ENCODE measurements around the gene PA2G4.

The PA2G4 gene

DNA sequence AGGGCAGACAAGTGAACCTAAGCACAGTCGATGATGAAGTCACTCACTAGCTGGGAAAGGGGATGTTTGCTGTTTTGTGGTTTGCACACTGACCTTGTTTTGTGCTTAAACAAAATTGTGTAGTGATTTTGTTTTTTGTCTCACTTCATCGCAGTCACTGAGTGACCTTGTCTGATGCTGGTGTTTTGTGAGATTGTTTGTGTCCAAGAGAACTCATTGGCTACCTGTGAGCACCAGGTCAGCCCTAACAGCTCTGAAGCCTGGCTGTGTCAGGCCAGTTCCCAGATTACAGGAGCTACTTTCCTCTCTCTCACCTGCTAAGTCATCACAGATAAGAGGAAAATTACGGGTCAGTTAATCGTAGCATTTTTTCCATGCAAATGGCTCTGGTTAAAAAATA lies 19.8 kb downstream of the PA2G4 start:
- no peak for DNase-seq (ENCODE audit: low read depth in 2 of 2)

DNA sequence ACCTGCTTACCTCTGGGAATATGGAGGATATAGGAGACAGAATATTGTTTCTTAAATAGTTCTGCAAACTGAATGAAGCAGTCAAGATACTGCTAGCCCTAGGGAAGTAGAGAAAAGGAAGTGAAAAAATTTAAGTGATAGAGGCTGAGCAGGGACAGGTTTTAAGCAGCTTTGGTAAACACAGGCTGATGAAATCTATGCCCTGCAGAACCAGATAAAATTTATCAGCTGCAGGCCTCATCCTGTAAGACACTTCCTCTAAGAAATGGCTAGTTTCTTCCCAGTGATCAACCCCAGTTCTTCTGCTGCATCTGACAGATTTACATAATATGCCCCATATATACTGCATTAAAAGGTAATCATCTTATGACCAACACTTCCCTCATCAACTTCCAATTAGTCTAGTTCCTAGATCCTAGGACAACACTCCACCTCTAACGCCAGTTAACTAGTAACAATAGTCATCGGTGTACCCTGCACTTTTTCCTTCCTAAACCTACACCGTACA lies 22.4 kb downstream of the PA2G4 start:
- no peak for DNase-seq (ENCODE audit: low read depth in 2 of 2)

- no peak for DNase-seq (ENCODE audit: low read depth in 2 of 2)
Measured at GRCh38 chr12:56127485-56127887, 23.1 kb downstream of the PA2G4 start.

DNA sequence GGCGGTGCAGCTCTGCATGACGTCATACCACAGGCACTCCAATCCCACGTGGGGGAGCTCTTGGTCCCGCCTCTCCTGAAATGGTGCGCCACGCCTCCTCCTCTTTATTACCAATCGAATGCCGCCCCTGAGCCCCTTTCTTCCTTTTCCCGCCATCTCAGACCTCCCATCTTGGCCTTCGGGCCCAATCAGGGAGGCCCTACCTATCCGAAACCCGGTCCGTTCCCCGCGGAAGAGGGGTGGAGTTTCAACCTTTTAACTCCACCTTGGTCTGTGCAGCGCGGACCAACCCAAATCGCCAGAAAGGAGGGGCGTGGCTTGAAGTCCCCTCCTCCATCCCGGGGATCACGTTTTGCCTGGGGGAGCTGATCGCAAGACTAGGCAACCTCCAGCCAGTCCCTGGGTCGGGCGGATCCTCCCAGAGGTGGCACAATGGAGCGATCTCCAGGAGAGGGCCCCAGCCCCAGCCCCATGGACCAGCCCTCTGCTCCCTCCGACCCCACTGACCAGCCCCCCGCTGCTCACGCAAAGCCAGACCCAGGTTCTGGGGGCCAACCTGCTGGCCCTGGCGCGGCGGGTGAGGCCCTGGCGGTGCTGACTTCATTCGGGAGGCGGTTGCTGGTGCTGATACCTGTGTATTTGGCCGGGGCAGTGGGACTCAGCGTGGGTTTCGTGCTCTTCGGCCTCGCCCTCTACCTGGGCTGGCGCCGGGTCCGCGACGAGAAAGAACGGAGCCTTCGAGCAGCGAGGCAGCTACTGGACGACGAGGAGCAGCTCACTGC lies 23.7 kb downstream of the PA2G4 start, which contains the start of gene ESYT1:
TSS of gene ESYT1 (plus strand) at position 380 of the 782 bp plus-strand sequence. CDS start at position 433, 53 bp downstream.
- DNase-seq (ENCODE audit: low read depth in 2 of 2), result peak; percentile 77 to 97

- no peak for DNase-seq (ENCODE audit: low read depth in 2 of 2)
Measured at GRCh38 chr12:56128670-56129205, 24.4 kb downstream of the PA2G4 start.

DNA sequence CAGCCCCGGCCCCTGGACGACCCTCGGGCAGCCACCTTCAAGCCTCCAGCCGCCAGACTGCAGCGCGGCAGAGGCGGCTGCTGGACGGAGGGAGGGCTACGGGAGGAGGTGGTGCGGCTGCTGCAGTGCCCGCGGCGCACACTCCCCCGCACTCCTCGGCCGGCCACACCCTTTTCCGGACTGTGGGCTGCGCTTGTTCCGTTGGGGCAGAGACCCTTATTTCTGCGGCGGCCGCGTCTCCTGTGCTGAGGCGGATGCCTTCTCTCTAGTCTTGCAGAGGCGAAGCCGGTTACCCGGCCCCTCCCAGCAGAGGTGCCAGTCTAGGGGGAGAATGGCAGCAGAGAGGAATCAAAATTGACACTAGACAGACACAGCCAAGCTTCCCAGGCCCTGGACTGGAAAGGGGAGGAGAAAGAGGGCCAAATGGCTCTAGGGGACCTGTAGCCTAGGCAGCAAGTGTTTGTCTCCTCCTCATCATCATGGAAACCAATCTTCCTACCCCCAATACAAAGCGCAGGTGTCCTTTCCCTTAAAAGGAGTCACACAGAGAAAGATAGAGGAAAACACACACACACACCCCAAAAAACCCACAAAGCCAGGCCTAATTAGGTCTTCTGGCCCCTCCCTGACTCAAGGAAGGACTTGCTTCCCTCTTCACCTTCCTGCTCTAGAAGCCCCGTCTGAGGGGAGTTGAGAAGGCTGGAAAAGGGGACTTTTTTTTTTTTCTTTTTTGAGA lies 25.0 kb downstream of the PA2G4 start:
- DNase-seq (ENCODE audit: low read depth in 2 of 2), result peak; percentile 19 to 58

- no peak for DNase-seq (ENCODE audit: low read depth in 2 of 2)
Measured at GRCh38 chr12:56129942-56130495, 25.7 kb downstream of the PA2G4 start.

- no peak for DNase-seq (ENCODE audit: low read depth in 2 of 2)
Measured at GRCh38 chr12:56130876-56131275, 26.5 kb downstream of the PA2G4 start.

DNA sequence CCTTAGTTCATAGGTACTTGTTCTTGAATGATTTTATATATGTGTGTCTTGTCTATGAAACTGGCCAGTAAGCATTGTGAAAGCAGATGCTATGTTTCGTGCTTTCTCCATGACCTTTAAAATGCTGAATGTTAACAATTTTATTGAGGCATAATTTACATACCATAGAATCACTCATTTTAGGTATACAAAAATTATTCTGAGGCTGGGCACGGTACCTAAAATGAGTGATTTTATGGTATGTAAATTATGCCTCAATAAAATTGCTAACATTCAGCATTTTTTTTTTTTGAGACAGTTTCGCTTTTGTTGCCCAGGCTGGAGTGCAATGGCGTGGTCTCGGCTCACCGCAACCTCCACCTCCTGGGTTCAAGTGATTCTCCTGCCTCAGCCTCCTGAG lies 30.5 kb downstream of the PA2G4 start:
- no peak for DNase-seq (ENCODE audit: low read depth in 2 of 2)

DNA sequence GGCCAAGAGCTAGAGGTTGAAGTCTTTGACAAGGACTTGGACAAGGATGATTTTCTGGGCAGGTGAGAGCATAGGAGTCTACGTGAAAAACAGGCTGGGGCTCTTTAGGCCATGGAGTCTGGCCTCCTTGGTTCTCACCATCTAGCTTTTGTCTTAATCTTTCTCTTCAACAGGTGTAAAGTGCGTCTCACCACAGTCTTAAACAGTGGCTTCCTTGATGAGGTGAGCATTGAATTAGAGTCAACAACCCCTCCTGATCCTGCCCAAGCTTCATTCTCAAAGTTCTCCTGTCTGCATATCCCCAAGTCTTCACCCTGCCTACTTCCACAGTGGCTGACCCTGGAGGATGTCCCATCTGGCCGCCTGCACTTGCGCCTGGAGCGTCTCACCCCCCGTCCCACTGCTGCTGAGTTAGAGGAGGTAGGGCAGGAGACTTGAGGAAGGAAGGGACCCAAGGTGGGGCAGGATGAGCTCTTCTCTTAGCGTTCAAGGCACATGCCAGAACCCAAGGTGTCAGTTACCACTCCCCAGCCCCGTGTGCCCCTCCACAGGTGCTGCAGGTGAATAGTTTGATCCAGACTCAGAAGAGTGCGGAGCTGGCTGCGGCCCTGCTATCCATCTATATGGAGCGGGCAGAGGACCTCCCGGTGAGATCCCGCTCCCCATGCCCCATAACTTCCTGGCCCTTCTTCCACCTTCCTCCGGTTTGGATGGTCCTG lies 33.7 kb downstream of the PA2G4 start:
- no peak for DNase-seq (ENCODE audit: low read depth in 2 of 2)

- no peak for DNase-seq (ENCODE audit: low read depth in 2 of 2)
Measured at GRCh38 chr12:56141946-56142784, 37.8 kb downstream of the PA2G4 start.

DNA sequence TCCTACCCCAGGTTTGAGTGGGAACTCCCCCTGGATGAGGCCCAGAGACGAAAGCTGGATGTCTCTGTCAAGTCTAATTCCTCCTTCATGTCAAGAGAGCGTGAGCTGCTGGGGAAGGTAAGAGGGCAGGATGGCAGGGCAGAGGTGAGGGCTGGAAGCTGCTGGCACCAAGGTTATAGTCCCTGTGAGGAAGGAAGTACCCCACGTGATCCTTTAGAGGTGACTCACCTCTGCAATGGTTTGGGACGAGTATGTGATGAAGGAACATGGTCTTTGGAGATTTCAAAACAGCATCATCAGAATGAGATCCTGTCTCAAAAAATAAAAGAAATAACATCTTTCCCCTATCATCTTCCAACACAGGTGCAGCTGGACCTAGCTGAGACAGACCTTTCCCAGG lies 38.9 kb downstream of the PA2G4 start:
- DNase-seq (ENCODE audit: low read depth in 2 of 2), result no peak

DNA sequence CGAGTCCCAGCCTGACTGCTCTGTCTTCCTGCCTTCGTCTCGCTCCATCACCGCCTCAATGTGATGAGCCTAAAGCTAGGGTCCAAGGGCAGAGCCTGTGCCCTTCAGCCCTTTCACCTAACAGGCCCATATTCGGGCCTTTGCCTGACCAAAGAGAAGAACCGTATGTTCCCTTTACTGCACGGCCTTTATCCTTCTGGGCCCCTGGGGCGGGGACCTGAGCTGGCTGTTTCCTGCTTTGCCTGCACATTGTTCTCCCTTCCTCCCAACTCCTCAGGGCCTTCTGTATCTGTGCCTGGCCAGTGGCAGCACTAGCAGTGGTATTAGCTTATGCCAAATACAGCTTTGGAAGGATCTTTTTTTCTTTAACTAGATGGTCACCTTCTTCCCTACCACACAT lies 39.5 kb downstream of the PA2G4 start:
- DNase-seq (ENCODE audit: low read depth in 2 of 2), result no peak

GRCh38 chr12:56145217-56145616 lies 40.9 kb downstream of the PA2G4 start:
- no peak for DNase-seq (ENCODE audit: low read depth in 2 of 2)

DNA sequence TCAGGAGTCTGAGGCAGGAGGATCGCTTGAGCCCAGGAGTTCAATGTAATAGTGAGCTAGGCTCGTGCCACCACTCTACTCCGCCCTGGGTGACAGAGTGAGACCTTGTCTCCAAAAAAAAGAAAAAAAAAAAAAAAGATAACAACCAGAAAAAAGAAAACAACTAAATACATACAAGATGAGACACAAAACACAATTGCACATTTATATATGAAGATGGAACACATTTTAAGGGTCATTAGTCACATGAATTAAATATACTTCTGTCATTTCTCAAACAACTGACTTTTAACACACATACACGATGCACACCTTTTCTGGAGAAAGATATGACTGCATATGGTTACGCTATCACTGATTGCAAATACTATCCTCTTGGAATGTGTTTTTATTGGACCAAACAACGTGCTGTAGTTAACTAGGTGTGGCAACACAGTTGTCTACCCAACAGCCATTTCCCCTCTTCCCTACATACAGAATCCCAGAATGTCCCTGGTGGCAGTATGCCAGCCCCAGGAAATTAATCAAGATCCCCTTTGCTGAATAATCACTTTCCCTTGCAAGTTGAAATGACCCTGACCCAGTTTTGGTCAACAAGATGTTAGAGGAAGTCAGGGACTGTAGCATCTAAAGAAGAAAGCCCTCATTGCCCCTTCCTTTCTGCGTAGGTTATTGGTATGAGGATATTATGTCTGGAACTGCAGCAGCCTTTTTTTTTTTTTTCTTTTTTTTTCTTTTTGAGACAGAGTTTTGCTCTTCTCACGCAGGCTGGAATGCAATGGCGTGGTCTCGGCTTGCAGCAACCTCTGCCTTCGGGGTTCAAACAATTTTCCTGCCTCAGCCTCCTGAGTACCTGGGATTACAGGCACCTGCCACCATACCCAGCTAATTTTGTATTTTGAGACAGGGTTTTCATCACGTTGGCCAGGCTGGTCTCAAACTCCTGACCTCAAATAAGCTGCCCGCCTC lies 42.4 kb downstream of the PA2G4 start:
- no peak for DNase-seq (ENCODE audit: low read depth in 2 of 2)

DNA sequence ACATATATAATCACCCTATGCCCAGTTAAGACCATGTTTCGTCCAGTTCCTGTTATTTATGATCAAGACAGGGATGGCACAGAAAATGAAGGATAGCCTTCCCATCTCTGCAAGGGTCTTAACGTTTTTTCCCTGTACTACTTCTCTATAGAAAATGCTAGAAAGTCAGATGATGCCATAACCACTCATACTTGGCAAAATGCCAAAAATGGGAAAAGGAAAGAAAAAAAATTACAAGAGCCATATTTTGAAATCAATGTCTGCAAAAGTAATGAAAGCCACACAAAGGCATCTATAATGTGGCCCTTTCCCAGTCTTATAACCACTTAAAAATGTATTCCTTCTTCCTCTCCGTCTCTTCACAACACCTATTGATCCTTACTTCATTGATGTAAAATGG lies 46.2 kb downstream of the PA2G4 start:
- no peak for DNase-seq (ENCODE audit: low read depth in 2 of 2)

DNA sequence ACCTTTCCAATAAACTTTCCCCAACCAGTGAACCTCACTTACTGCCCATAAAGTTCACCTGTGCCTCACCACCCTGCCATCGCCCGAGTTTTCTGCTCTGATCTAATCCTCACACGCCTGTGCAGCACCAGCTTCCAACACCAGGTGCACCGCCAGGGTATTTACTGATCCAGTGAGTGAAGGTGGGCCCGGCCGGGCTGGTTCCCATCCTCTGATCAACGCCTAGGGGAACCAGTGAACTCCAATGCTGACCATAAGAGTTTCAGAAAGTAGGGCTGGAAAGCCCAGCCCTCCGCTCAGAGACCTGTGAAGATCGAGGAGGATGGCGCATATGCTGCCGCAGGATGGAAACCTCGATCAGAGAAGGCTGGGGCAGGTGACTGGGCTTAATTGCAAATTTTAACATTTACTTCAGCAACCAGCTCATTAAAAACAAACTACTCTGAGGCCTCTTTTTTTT lies 47.3 kb downstream of the PA2G4 start:
- no peak for DNase-seq (ENCODE audit: low read depth in 2 of 2)

DNA sequence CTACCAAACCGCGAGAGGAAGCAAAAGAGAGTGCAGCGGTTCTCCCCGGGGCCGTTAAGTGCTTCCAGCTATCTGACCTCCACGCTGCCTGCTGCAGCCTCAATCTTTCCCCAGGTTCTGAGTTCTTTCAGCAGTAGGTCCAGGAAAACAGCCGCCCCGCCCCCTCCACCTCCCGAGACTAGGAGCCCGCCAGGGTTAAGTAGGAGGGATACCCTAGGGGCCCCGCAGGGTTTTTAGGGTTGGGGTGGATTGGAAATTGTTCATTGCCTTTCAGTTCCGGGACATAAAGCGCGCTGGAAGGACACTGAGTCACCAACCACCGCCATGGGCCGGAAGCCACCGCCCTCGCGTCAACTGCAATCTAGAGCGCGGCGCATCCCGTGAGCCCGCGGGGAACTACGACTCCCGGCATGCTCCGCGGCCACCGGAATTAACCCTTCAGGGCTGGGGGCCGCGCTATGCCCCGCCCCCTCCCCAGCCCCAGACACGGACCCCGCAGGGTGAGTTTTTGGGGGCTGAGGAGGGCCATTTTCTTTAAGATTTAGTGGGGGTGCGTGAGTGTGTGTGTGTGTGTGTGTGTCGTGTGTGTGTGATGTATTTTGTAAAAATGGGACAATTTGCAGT lies 47.9 kb downstream of the PA2G4 start, which contains the start of gene MYL6B:
TSS of gene MYL6B (plus strand) at position 456 of the 624 bp plus-strand sequence. CDS start 1,332 bp downstream, outside the sequence.
- peak; percentile 81 to 83 for DNase-seq (ENCODE audit: low read depth in 2 of 2)
